NCI-H2029 treated with DMSO at 0.1 percent for 48 hours (cell line): ENCODE data around the gene KLRF1.

Experiments used
- DNase-seq: peaks from one replicate; lab custom pipeline; 2025; lab: John Stamatoyannopoulos, UW

KLRF1 gene

GRCh38 chr12:9827209-9827888 lies at the start of gene KLRF1:
Gene KLRF1 (plus strand): TSS chr12:9827481. CDS start chr12:9827545, 64 bp downstream.
- no peak for DNase-seq

GRCh38 chr12:9779209-9779608 lies 48.1 kb upstream of the KLRF1 start:
- no peak for DNase-seq

- no peak for DNase-seq
These were observed 45.9 kb upstream of the KLRF1 start for GRCh38 chr12:9781360-9781759.

GRCh38 chr12:9782547-9783382 lies 44.5 kb upstream of the KLRF1 start:
- no peak for DNase-seq

- no peak for DNase-seq
These were observed 43.0 kb upstream of the KLRF1 start for GRCh38 chr12:9784326-9784725.

GRCh38 chr12:9784816-9785215 lies 42.5 kb upstream of the KLRF1 start:
- DNase-seq, result no peak

- DNase-seq, result no peak
These were observed 40.3 kb upstream of the KLRF1 start for GRCh38 chr12:9786726-9787717.

GRCh38 chr12:9792185-9792900 lies 34.9 kb upstream of the KLRF1 start:
- no peak for DNase-seq

GRCh38 chr12:9792961-9793617 lies 34.2 kb upstream of the KLRF1 start:
- no peak for DNase-seq

GRCh38 chr12:9793779-9794395 lies 33.4 kb upstream of the KLRF1 start:
- no peak for DNase-seq

GRCh38 chr12:9794484-9795093 lies 32.7 kb upstream of the KLRF1 start:
- DNase-seq, result no peak

- DNase-seq, result no peak
These were observed 31.3 kb upstream of the KLRF1 start for GRCh38 chr12:9795945-9796344.

- DNase-seq, result no peak
These were observed 30.9 kb upstream of the KLRF1 start for GRCh38 chr12:9796346-9796745.

- DNase-seq, result no peak
These were observed 30.3 kb upstream of the KLRF1 start for GRCh38 chr12:9796971-9797370.

- no peak for DNase-seq
These were observed 29.3 kb upstream of the KLRF1 start for GRCh38 chr12:9797722-9798619.

- DNase-seq, result no peak
These were observed 27.3 kb upstream of the KLRF1 start for GRCh38 chr12:9799961-9800360.

- no peak for DNase-seq
These were observed 21.4 kb upstream of the KLRF1 start for GRCh38 chr12:9805883-9806282.

GRCh38 chr12:9806714-9807113 lies 20.6 kb upstream of the KLRF1 start:
- no peak for DNase-seq

GRCh38 chr12:9808504-9808903 lies 18.8 kb upstream of the KLRF1 start:
- no peak for DNase-seq
